GM19397 (cell line): ENCODE measurements around the gene WASL.

Experiments used
- ATAC-seq: cut with Tn5 transposase; IDR thresholded peaks from one replicate; pipeline ENCODE4 v1.9.1; 2021; ENCODE audit warnings: mild to moderate bottlenecking, moderate library complexity; ENCODE audit not compliant: unreplicated experiment

The WASL gene

GRCh38 chr7:123770378-123770777 lies 21.6 kb upstream of the WASL start:
- ATAC-seq, result no peak

GRCh38 chr7:123769371-123769770 lies 20.6 kb upstream of the WASL start:
- no peak for ATAC-seq

- no peak for ATAC-seq
Measured at GRCh38 chr7:123768493-123768892, 19.7 kb upstream of the WASL start.

- ATAC-seq, result no peak
Measured at GRCh38 chr7:123763191-123763661, 14.4 kb upstream of the WASL start.

GRCh38 chr7:123761729-123762128 lies 12.9 kb upstream of the WASL start:
- no peak for ATAC-seq

GRCh38 chr7:123757095-123757494 lies 8.3 kb upstream of the WASL start:
- ATAC-seq, result no peak

GRCh38 chr7:123755338-123755737 lies 6.5 kb upstream of the WASL start:
- ATAC-seq, result no peak

GRCh38 chr7:123754271-123754871 lies 5.6 kb upstream of the WASL start:
- no peak for ATAC-seq

GRCh38 chr7:123752534-123752933 lies 3.7 kb upstream of the WASL start:
- no peak for ATAC-seq

GRCh38 chr7:123751821-123752220 lies 3.0 kb upstream of the WASL start:
- no peak for ATAC-seq

GRCh38 chr7:123750389-123751230 lies 1.8 kb upstream of the WASL start:
- no peak for ATAC-seq

GRCh38 chr7:123749537-123749857 lies 694 bp upstream of the WASL start:
- ATAC-seq, result peak; percentile 20

- peak; percentile 22 for ATAC-seq
Measured at GRCh38 chr7:123748171-123748733, 551 bp downstream of the WASL start.

GRCh38 chr7:123747620-123748141 lies 1.1 kb downstream of the WASL start:
- no peak for ATAC-seq

- ATAC-seq, result no peak
Measured at GRCh38 chr7:123746931-123747488, 1.8 kb downstream of the WASL start.

- no peak for ATAC-seq
Measured at GRCh38 chr7:123746055-123746454, 2.7 kb downstream of the WASL start.

GRCh38 chr7:123745437-123745836 lies 3.4 kb downstream of the WASL start:
- ATAC-seq, result no peak

- ATAC-seq, result no peak
Measured at GRCh38 chr7:123744416-123744815, 4.4 kb downstream of the WASL start.

- no peak for ATAC-seq
Measured at GRCh38 chr7:123741940-123742339, 6.9 kb downstream of the WASL start.

GRCh38 chr7:123738808-123739207 lies 10.0 kb downstream of the WASL start:
- ATAC-seq, result no peak

- no peak for ATAC-seq
Measured at GRCh38 chr7:123738356-123738755, 10.4 kb downstream of the WASL start.
